ENCODE data around the gene PINK1.

Gene PINK1

GRCh38 chr1:20678599-20678998 lies 45.3 kb downstream of the PINK1 start:
- no peaks in the 10 kb centered on the region for H3K9me3 ChIP-seq (replicated peaks in 1 of 2; ENCODE audit: control insufficient read depth in 2 of 2, insufficient read depth in 1 of 2, low read depth in 1 of 2, low read length in 2 of 2)
- no peaks in the 10 kb centered on the region for H3K79me1 ChIP-seq (ENCODE audit: low read depth, low read length)
- H3K4me1 ChIP-seq (ENCODE audit: control insufficient read depth in 2 of 2, insufficient read depth in 1 of 2, low read depth in 1 of 2, low read length in 2 of 2): no peaks in the 10 kb centered on the region
- peaks cover 0 to 2% of the 10 kb centered on the region in 2 donors for H3K36me3 ChIP-seq (replicated peaks in 1 of 2; ENCODE audit: control insufficient read depth in 2 of 2, insufficient read depth in 2 of 2, low read length in 2 of 2)
- H3K4ac ChIP-seq (ENCODE audit: low read length): no peak overlapping the region
- no peak overlapping the region for H3K23ac ChIP-seq (ENCODE audit: low read depth, low read length, poor library complexity)
- no peak overlapping the region for H2BK5ac ChIP-seq (ENCODE audit: low read length)
- DNase-seq (ENCODE audit: low spot score): no peak
- no peaks in the 10 kb centered on the region for H3K27me3 ChIP-seq (ENCODE audit: control insufficient read depth in 3 of 3, insufficient read depth in 3 of 3, low read depth in 1 of 3, low read length in 3 of 3)
- no peak overlapping the region for H2AK5ac ChIP-seq (ENCODE audit: low read depth, low read length)
- H3K4me3 ChIP-seq (ENCODE audit: low read length in 2 of 2): no peak overlapping the region
- no peak overlapping the region for H3K18ac ChIP-seq (ENCODE audit: low read length)
- no peak overlapping the region for H2AFZ ChIP-seq (ENCODE audit: low read length)
- no peak overlapping the region for H3K4me2 ChIP-seq (ENCODE audit: insufficient read depth, low read length, poor library complexity, severe bottlenecking)
- H2BK120ac ChIP-seq (ENCODE audit: low read depth, low read length): no peak overlapping the region
- H3K27ac ChIP-seq (replicated peaks; ENCODE audit: low read length): no peak overlapping the region
- H4K91ac ChIP-seq (ENCODE audit: low read depth, low read length, poor library complexity): no peak overlapping the region
- WGBS, 2 donors (ENCODE audit: extremely low coverage in 2 of 2, insufficient read length in 2 of 2, insufficient replicate concordance in 1 of 2): no CpG with 5 or more reads among the region's 6 CpGs
- no peak overlapping the region for H3K9ac ChIP-seq (ENCODE audit: low read depth, low read length, poor library complexity)
- no peak overlapping the region for H2BK15ac ChIP-seq (ENCODE audit: low read length)
- H4K8ac ChIP-seq (ENCODE audit: low read depth, low read length): no peak overlapping the region
- H3K14ac ChIP-seq (ENCODE audit: low read length): no peak overlapping the region
- no peak overlapping the region for H2BK12ac ChIP-seq (ENCODE audit: low read length)

GRCh38 chr1:20680269-20680668 lies 47.0 kb downstream of the PINK1 start:
- Histone ChIP-seq H3K9ac (ENCODE audit: low read depth, low read length, poor library complexity) (no peak overlapping the region), H3K14ac (ENCODE audit: low read length) (no peak overlapping the region), H4K8ac (ENCODE audit: low read depth, low read length) (no peak overlapping the region), H3K4me2 (ENCODE audit: insufficient read depth, low read length, poor library complexity, severe bottlenecking) (no peak overlapping the region), H2BK12ac (ENCODE audit: low read length) (no peak overlapping the region), H3K4me1 (ENCODE audit: control insufficient read depth in 2 of 2, insufficient read depth in 1 of 2, low read depth in 1 of 2, low read length in 2 of 2) (no peaks in the 10 kb centered on the region), H2AFZ (ENCODE audit: low read length) (no peak overlapping the region), H3K27me3 (ENCODE audit: control insufficient read depth in 3 of 3, insufficient read depth in 3 of 3, low read depth in 1 of 3, low read length in 3 of 3) (no peaks in the 10 kb centered on the region), H3K27ac (replicated peaks; ENCODE audit: low read length) (no peak overlapping the region), H2BK15ac (ENCODE audit: low read length) (no peak overlapping the region), H3K79me1 (ENCODE audit: low read depth, low read length) (no peaks in the 10 kb centered on the region), H3K4ac (ENCODE audit: low read length) (no peak overlapping the region), H3K36me3 (replicated peaks in 1 of 2; ENCODE audit: control insufficient read depth in 2 of 2, insufficient read depth in 2 of 2, low read length in 2 of 2) (peaks cover 0 to 3% of the 10 kb centered on the region in 2 donors), H4K91ac (ENCODE audit: low read depth, low read length, poor library complexity) (no peak overlapping the region), H3K23ac (ENCODE audit: low read depth, low read length, poor library complexity) (no peak overlapping the region), H3K18ac (ENCODE audit: low read length) (no peak overlapping the region), H2AK5ac (ENCODE audit: low read depth, low read length) (no peak overlapping the region), H3K9me3 (replicated peaks in 1 of 2; ENCODE audit: control insufficient read depth in 2 of 2, insufficient read depth in 1 of 2, low read depth in 1 of 2, low read length in 2 of 2) (no peaks in the 10 kb centered on the region), H2BK120ac (ENCODE audit: low read depth, low read length) (no peak overlapping the region), H3K4me3 (ENCODE audit: low read length in 2 of 2) (no peak overlapping the region), H2BK5ac (ENCODE audit: low read length) (no peak overlapping the region)
- whole genome bisulfite sequencing, 2 donors (ENCODE audit: extremely low coverage in 2 of 2, insufficient read length in 2 of 2, insufficient replicate concordance in 1 of 2): no CpG with 5 or more reads among the region's 5 CpGs
- DNase-seq (ENCODE audit: low spot score): no peak

GRCh38 chr1:20681999-20682398 lies 48.7 kb downstream of the PINK1 start:
- no peak overlapping the region for H3K9ac ChIP-seq (ENCODE audit: low read depth, low read length, poor library complexity)
- H3K27me3 ChIP-seq (ENCODE audit: control insufficient read depth in 3 of 3, insufficient read depth in 3 of 3, low read depth in 1 of 3, low read length in 3 of 3): no peaks in the 10 kb centered on the region
- no peaks in the 10 kb centered on the region for H3K9me3 ChIP-seq (replicated peaks in 1 of 2; ENCODE audit: control insufficient read depth in 2 of 2, insufficient read depth in 1 of 2, low read depth in 1 of 2, low read length in 2 of 2)
- H2BK120ac ChIP-seq (ENCODE audit: low read depth, low read length): no peak overlapping the region
- H3K4me2 ChIP-seq (ENCODE audit: insufficient read depth, low read length, poor library complexity, severe bottlenecking): no peak overlapping the region
- H2BK5ac ChIP-seq (ENCODE audit: low read length): no peak overlapping the region
- DNase-seq (ENCODE audit: low spot score): no peak
- H2BK15ac ChIP-seq (ENCODE audit: low read length): no peak overlapping the region
- no peak overlapping the region for H4K8ac ChIP-seq (ENCODE audit: low read depth, low read length)
- no peak overlapping the region for H3K27ac ChIP-seq (replicated peaks; ENCODE audit: low read length)
- no peak overlapping the region for H3K14ac ChIP-seq (ENCODE audit: low read length)
- H2AK5ac ChIP-seq (ENCODE audit: low read depth, low read length): no peak overlapping the region
- no peak overlapping the region for H2AFZ ChIP-seq (ENCODE audit: low read length)
- H3K18ac ChIP-seq (ENCODE audit: low read length): no peak overlapping the region
- peak overlapping the region; percentile 0 for H3K23ac ChIP-seq (ENCODE audit: low read depth, low read length, poor library complexity)
- whole genome bisulfite sequencing, 2 donors (ENCODE audit: extremely low coverage in 2 of 2, insufficient read length in 2 of 2, insufficient replicate concordance in 1 of 2): 100% methylated on average over 2 of the region's 9 CpGs; no CpG with 5 or more reads in 1 of the 2 donors
- H3K36me3 ChIP-seq (replicated peaks in 1 of 2; ENCODE audit: control insufficient read depth in 2 of 2, insufficient read depth in 2 of 2, low read length in 2 of 2): peaks cover 0 to 3% of the 10 kb centered on the region in 2 donors
- no peak overlapping the region for H3K4ac ChIP-seq (ENCODE audit: low read length)
- H3K4me3 ChIP-seq (ENCODE audit: low read length in 2 of 2): no peak overlapping the region
- no peaks in the 10 kb centered on the region for H3K4me1 ChIP-seq (ENCODE audit: control insufficient read depth in 2 of 2, insufficient read depth in 1 of 2, low read depth in 1 of 2, low read length in 2 of 2)
- H2BK12ac ChIP-seq (ENCODE audit: low read length): no peak overlapping the region
- peak overlapping the region; percentile 86 for H4K91ac ChIP-seq (ENCODE audit: low read depth, low read length, poor library complexity)
- H3K79me1 ChIP-seq (ENCODE audit: low read depth, low read length): no peaks in the 10 kb centered on the region

GRCh38 chr1:20682571-20683236 lies 49.4 kb downstream of the PINK1 start:
- peak overlapping the region; percentile 97 for H3K23ac ChIP-seq (ENCODE audit: low read depth, low read length, poor library complexity)
- no peak overlapping the region for H3K9ac ChIP-seq (ENCODE audit: low read depth, low read length, poor library complexity)
- H3K9me3 ChIP-seq (replicated peaks in 1 of 2; ENCODE audit: control insufficient read depth in 2 of 2, insufficient read depth in 1 of 2, low read depth in 1 of 2, low read length in 2 of 2): peaks cover 0 to 2% of the 10 kb centered on the region in 2 donors
- no peak overlapping the region for H2BK15ac ChIP-seq (ENCODE audit: low read length)
- H3K4me3 ChIP-seq (ENCODE audit: low read length in 2 of 2): no peak overlapping the region
- H3K27ac ChIP-seq (replicated peaks; ENCODE audit: low read length): no peak overlapping the region
- H2AFZ ChIP-seq (ENCODE audit: low read length): no peak overlapping the region
- peak overlapping the region; percentile 47 for H3K14ac ChIP-seq (ENCODE audit: low read length)
- H3K4ac ChIP-seq (ENCODE audit: low read length): no peak overlapping the region
- H4K8ac ChIP-seq (ENCODE audit: low read depth, low read length): no peak overlapping the region
- no peak overlapping the region for H2BK5ac ChIP-seq (ENCODE audit: low read length)
- no peak overlapping the region for H3K18ac ChIP-seq (ENCODE audit: low read length)
- no peaks in the 10 kb centered on the region for H3K4me1 ChIP-seq (ENCODE audit: control insufficient read depth in 2 of 2, insufficient read depth in 1 of 2, low read depth in 1 of 2, low read length in 2 of 2)
- H4K91ac ChIP-seq (ENCODE audit: low read depth, low read length, poor library complexity): no peak overlapping the region
- no peak overlapping the region for H2BK12ac ChIP-seq (ENCODE audit: low read length)
- H3K4me2 ChIP-seq (ENCODE audit: insufficient read depth, low read length, poor library complexity, severe bottlenecking): no peak overlapping the region
- peaks cover 0 to 3% of the 10 kb centered on the region in 2 donors for H3K36me3 ChIP-seq (replicated peaks in 1 of 2; ENCODE audit: control insufficient read depth in 2 of 2, insufficient read depth in 2 of 2, low read length in 2 of 2)
- no peaks in the 10 kb centered on the region for H3K27me3 ChIP-seq (ENCODE audit: control insufficient read depth in 3 of 3, insufficient read depth in 3 of 3, low read depth in 1 of 3, low read length in 3 of 3)
- no peak overlapping the region for H2AK5ac ChIP-seq (ENCODE audit: low read depth, low read length)
- WGBS, 2 donors (ENCODE audit: extremely low coverage in 2 of 2, insufficient read length in 2 of 2, insufficient replicate concordance in 1 of 2): no CpG with 5 or more reads among the region's 24 CpGs
- no peak overlapping the region for H2BK120ac ChIP-seq (ENCODE audit: low read depth, low read length)
- no peaks in the 10 kb centered on the region for H3K79me1 ChIP-seq (ENCODE audit: low read depth, low read length)
- no peak for DNase-seq (ENCODE audit: low spot score)
